CD4-positive, alpha-beta T cell treated with Interleukin-6 at 100 ng/mL for 8 hours (primary cell): ENCODE data around the gene POTED.
"Not testable (repeated sequence)": the region's sequence is repeated elsewhere in the genome, so short reads cannot be mapped to it uniquely, and the experiment has no call there.

Experiments used
- DNase-seq: peaks from one replicate; pipeline ENCODE4 v3.0.0-alpha.2; 2020; ENCODE audit warnings: mixed read lengths, low spot score

The POTED gene

GRCh38 chr21:13609477-13609876 lies at the start of gene POTED:
Gene POTED, plus strand, starts transcription at chr21:13609777. Its CDS starts 452 bp downstream, at chr21:13610229.
- not testable (repeated sequence) for DNase-seq

GRCh38 chr21:13650101-13650500 lies 40.5 kb downstream of the POTED start:
- not testable (repeated sequence) for DNase-seq

GRCh38 chr21:13651746-13652145 lies 42.2 kb downstream of the POTED start:
- not testable (repeated sequence) for DNase-seq
